H9 (cell line): ENCODE measurements around the gene QDPR. TPM values are rescaled to one million over a fixed set of nuclear protein-coding genes. Genes with fewer than 3 reads are reported as not detected.

Experiments used
- DNase-seq: peaks from one replicate; pipeline ENCODE4 v3.0.0-alpha.2; 2017
- H2AFZ ChIP-seq: one replicate; pipeline ENCODE4 v1.6.1; 2013; ENCODE audit warnings: mild to moderate bottlenecking, low read length, control low read depth, moderate library complexity
- H2AK5ac ChIP-seq: 2 replicates; pipeline ENCODE4 v1.6.1; 2013; ENCODE audit warnings: low read length, control low read depth, mixed read lengths; ENCODE audit not compliant: insufficient read length
- H2BK120ac ChIP-seq: one replicate; pipeline ENCODE4 v1.6.1; 2013; ENCODE audit warnings: low read depth, mild to moderate bottlenecking, low read length, control low read depth, inconsistent platforms; ENCODE audit not compliant: poor library complexity, severe bottlenecking
- H2BK12ac ChIP-seq: 2 replicates; pipeline ENCODE4 v1.6.1; 2013; ENCODE audit warnings: low read length, control low read depth, mixed read lengths, low read depth; ENCODE audit not compliant: insufficient read length
- H2BK15ac ChIP-seq: 2 replicates; pipeline ENCODE4 v1.6.1; 2013; ENCODE audit warnings: low read depth, low read length, control low read depth
- H2BK20ac ChIP-seq: one replicate; pipeline ENCODE4 v1.6.1; 2013; ENCODE audit warnings: low read depth, mild to moderate bottlenecking, low read length, control low read depth, inconsistent platforms; ENCODE audit not compliant: poor library complexity, severe bottlenecking
- H2BK5ac ChIP-seq: 2 replicates; pipeline ENCODE4 v1.6.1; 2013; ENCODE audit warnings: low read length, control low read depth, mixed read lengths; ENCODE audit not compliant: insufficient read length
- H3K14ac ChIP-seq: 2 replicates; pipeline ENCODE4 v1.6.1; 2013; ENCODE audit warnings: low read length, control low read depth; ENCODE audit not compliant: insufficient read depth
- H3K18ac ChIP-seq: 2 replicates; pipeline ENCODE4 v1.6.1; 2013; ENCODE audit warnings: low read depth, mild to moderate bottlenecking, mixed read lengths, low read length, control low read depth; ENCODE audit not compliant: insufficient read length
- H3K23ac ChIP-seq: 2 replicates; pipeline ENCODE4 v1.6.1; 2013; ENCODE audit warnings: low read length, control low read depth, mixed read lengths, low read depth; ENCODE audit not compliant: insufficient read length
- H3K23me2 ChIP-seq: 2 replicates; pipeline ENCODE4 v1.6.1; 2013; ENCODE audit warnings: low read depth, mild to moderate bottlenecking, mixed read lengths, low read length, control low read depth; ENCODE audit not compliant: insufficient read length, poor library complexity, severe bottlenecking
- H3K27ac ChIP-seq: 2 replicates; pipeline ENCODE4 v1.5.1; 2013; ENCODE audit warnings: low read length, control low read depth, mixed read lengths, low read depth; ENCODE audit not compliant: insufficient read length
- H3K27me3 ChIP-seq: 2 replicates; pipeline ENCODE4 v1.6.1; 2013; ENCODE audit warnings: low read length, control low read depth, inconsistent platforms; ENCODE audit not compliant: insufficient read depth
- H3K4ac ChIP-seq: 2 replicates; pipeline ENCODE4 v1.6.1; 2013; ENCODE audit warnings: low read depth, mild to moderate bottlenecking, control low read depth, inconsistent platforms, low read length, moderate library complexity
- H3K4me1 ChIP-seq: 2 replicates; pipeline ENCODE4 v1.6.1; 2013; ENCODE audit warnings: low read length, control low read depth, inconsistent platforms; ENCODE audit not compliant: insufficient read depth
- H3K4me2 ChIP-seq: 2 replicates; pipeline ENCODE4 v1.6.1; 2013; ENCODE audit warnings: low read length, control low read depth, mixed read lengths; ENCODE audit not compliant: insufficient read length, insufficient read depth
- H3K56ac ChIP-seq: 2 replicates; pipeline ENCODE4 v1.6.1; 2013; ENCODE audit warnings: low read depth, mild to moderate bottlenecking, mixed read lengths, low read length, control low read depth; ENCODE audit not compliant: insufficient read length
- H3K79me1 ChIP-seq: 2 replicates; pipeline ENCODE4 v1.6.1; 2013; ENCODE audit warnings: low read depth, mild to moderate bottlenecking, moderate library complexity, low read length, control low read depth, inconsistent platforms; ENCODE audit not compliant: insufficient read depth, poor library complexity, severe bottlenecking
- H3K79me2 ChIP-seq: 2 replicates; pipeline ENCODE4 v1.6.1; 2013; ENCODE audit warnings: low read length, control low read depth, inconsistent platforms; ENCODE audit not compliant: insufficient read depth
- H3K9ac ChIP-seq: 2 replicates; pipeline ENCODE4 v1.6.1; 2013; ENCODE audit warnings: low read length, control low read depth, mixed read lengths; ENCODE audit not compliant: insufficient read length; ENCODE audit errors: extremely low read depth
- H3K9me3 ChIP-seq: one replicate; pipeline ENCODE4 v1.6.1; 2013; ENCODE audit warnings: low read depth, low read length, inconsistent platforms; ENCODE audit not compliant: control insufficient read depth
- H3T11ph ChIP-seq: one replicate; pipeline ENCODE4 v1.6.1; 2013; ENCODE audit warnings: mild to moderate bottlenecking, low read length, control low read depth, inconsistent platforms
- H4K20me1 ChIP-seq: one replicate; pipeline ENCODE4 v1.6.1; 2013; ENCODE audit not compliant: control insufficient read depth, insufficient read length, insufficient read depth
- H4K5ac ChIP-seq: 2 replicates; pipeline ENCODE4 v1.6.1; 2013; ENCODE audit warnings: low read depth, mild to moderate bottlenecking, mixed read lengths, low read length, control low read depth; ENCODE audit not compliant: insufficient read length
- H4K8ac ChIP-seq: replicated peaks from 2 replicates; pipeline ENCODE4 v1.6.1; 2013; ENCODE audit warnings: low read length, control low read depth, mixed read lengths, low read depth; ENCODE audit not compliant: insufficient read length
- H4K91ac ChIP-seq: 2 replicates; pipeline ENCODE4 v1.6.1; 2013; ENCODE audit warnings: low read depth, mild to moderate bottlenecking, moderate library complexity, mixed read lengths, low read length, control low read depth; ENCODE audit not compliant: insufficient read length
- H3K27ac Mint-ChIP-seq, 3 experiments: 2 replicates in 2 of 3; 3 replicates in 1 of 3; pipeline ENCODE4 v1.8.0; 2020 to 2021; ENCODE audit warnings: mixed read lengths in 3 of 3, mild to moderate bottlenecking in 1 of 3, moderate library complexity in 1 of 3
- H3K27me3 Mint-ChIP-seq: 2 replicates; pipeline ENCODE4 v1.8.0; 2021; ENCODE audit warnings: low read depth, mild to moderate bottlenecking, moderate library complexity, mixed read lengths
- H3K36me3 Mint-ChIP-seq, 3 experiments: 2 replicates in 2 of 3; 3 replicates in 1 of 3; pipeline ENCODE4 v1.8.0; 2020 to 2021; ENCODE audit warnings: low read depth in 3 of 3, mixed read lengths in 3 of 3; ENCODE audit not compliant: insufficient read depth in 1 of 3
- H3K4me1 Mint-ChIP-seq, 2 experiments: 2 replicates each; pipeline ENCODE4 v1.8.0; 2020; ENCODE audit warnings: mixed read lengths in 2 of 2
- H3K4me3 Mint-ChIP-seq, 2 experiments: 2 replicates in 1 of 2; 3 replicates in 1 of 2; pipeline ENCODE4 v1.8.0; 2020 to 2021; ENCODE audit warnings: mild to moderate bottlenecking in 2 of 2, mixed read lengths in 2 of 2, moderate library complexity in 1 of 2
- H3K9me3 Mint-ChIP-seq, 2 experiments: 2 replicates in 1 of 2; 3 replicates in 1 of 2; pipeline ENCODE4 v1.8.0; 2020; ENCODE audit warnings: mild to moderate bottlenecking in 2 of 2, mixed read lengths in 2 of 2, moderate library complexity in 1 of 2
- CTCF ChIP-seq: fragments of 200-600 bp; sonication (generic); conservative IDR thresholded peaks from 3 replicates; pipeline ENCODE4 v1.8.0; 2021; ENCODE audit warnings: antibody characterized with exemption, mild to moderate bottlenecking
- WGBS: extraction: QIAGEN DNeasy Blood & Tissue Kit; methylation state at CpG from one replicate; pipeline ENCODE4 v1.1.7; 2013; ENCODE audit warnings: missing lambda C conversion rate, low lambda C conversion rate, mixed read lengths; ENCODE audit not compliant: insufficient read length; ENCODE audit errors: extremely low coverage; 5-methylcytosine and 5-hydroxymethylcytosine counted together
- total RNA-seq: library from RNA; stranded (reverse); gene quantifications from 2 replicates; pipeline ENCODE4 v1.2.1, GENCODE V29; 2021

The QDPR gene
- total RNA-seq, 1 experiment from 2014 or later, result 23.5 TPM

DNA sequence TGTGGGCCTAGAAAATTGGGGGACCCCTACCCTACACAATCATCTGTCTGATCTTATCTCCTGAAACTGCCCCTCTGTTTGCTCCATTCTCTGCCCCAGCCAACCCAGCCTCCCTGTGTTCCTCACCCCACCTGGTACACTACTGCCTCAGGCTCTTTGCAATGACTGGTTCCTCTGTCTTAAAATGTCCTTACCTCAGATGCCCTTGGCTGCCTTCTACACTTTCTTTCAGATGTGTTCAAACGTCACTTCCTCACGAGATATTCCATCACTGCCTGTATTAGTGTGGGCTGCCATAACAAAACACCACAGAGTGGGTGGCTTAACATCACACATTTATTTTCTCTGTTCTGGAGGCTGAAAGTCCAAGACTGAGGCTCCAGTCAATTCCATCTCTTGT is 29.2 kb downstream of the QDPR start:
- no peak overlapping the region for H3K23ac ChIP-seq
- no peak overlapping the region for H3K14ac ChIP-seq
- H3K4me2 ChIP-seq, result no peak overlapping the region
- peaks cover 0 to 17% (median 12%) of the 10 kb centered on the region in 3 experiments; a peak in 5 of 7 replicates for H3K36me3 Mint-ChIP-seq
- no peak for TF ChIP-seq CTCF
- no peaks in the 10 kb centered on the region for H3K23me2 ChIP-seq
- H4K8ac ChIP-seq, result no peak overlapping the region
- no peak overlapping the region for H3K9ac ChIP-seq
- H4K91ac ChIP-seq, result no peak overlapping the region
- no peaks in the 10 kb centered on the region for H3K27me3 Mint-ChIP-seq
- no peaks in the 10 kb centered on the region for H3K79me2 ChIP-seq
- no peak overlapping the region for H2BK12ac ChIP-seq
- H3K18ac ChIP-seq, result no peak overlapping the region
- no peaks in the 10 kb centered on the region for H4K20me1 ChIP-seq
- no peak overlapping the region for H3K4ac ChIP-seq
- no peaks in the 10 kb centered on the region for H3K9me3 Mint-ChIP-seq
- H2AFZ ChIP-seq, result no peak overlapping the region
- no peaks in the 10 kb centered on the region for H3K27me3 ChIP-seq
- H2BK5ac ChIP-seq, result no peak overlapping the region
- WGBS, result no CpG with 5 or more reads among the region's 2 CpGs
- no peak overlapping the region for H2BK15ac ChIP-seq
- no peak overlapping the region for H2BK20ac ChIP-seq
- H2BK120ac ChIP-seq, result no peak overlapping the region
- H3K4me1 ChIP-seq, result no peaks in the 10 kb centered on the region
- no peak overlapping the region for H4K5ac ChIP-seq
- no peak overlapping the region for H3T11ph ChIP-seq
- no peak overlapping the region for H2AK5ac ChIP-seq
- no peak overlapping the region for H3K56ac ChIP-seq
- H3K79me1 ChIP-seq, result no peaks in the 10 kb centered on the region
- no peak overlapping the region for H3K4me3 Mint-ChIP-seq
- H3K9me3 ChIP-seq, result no peaks in the 10 kb centered on the region
- H3K4me1 Mint-ChIP-seq, result no peaks in the 10 kb centered on the region
- no peak overlapping the region for H3K27ac ChIP-seq
- no peak overlapping the region for H3K27ac Mint-ChIP-seq
- DNase-seq, result no peak
